Adrenal gland (tissue), 5 donors: ENCODE data around the gene MOB2.

Experiments
- CTCF ChIP-seq, 6 experiments: fragments of 450-650 bp in 4 of 6; fragments of 200-600 bp in 2 of 6; sonication (generic) in 1 of 6; IDR thresholded peaks; 1 replicate in 5 of 6; 2 replicates in 1 of 6; pipeline versions ENCODE4 v1.5.1 to v1.8.0; 2016 to 2021; ENCODE audit warnings: antibody characterized with exemption in 6 of 6, mild to moderate bottlenecking in 2 of 6, moderate library complexity in 1 of 6
- POLR2A ChIP-seq, 2 donors: fragments of 450-650 bp; IDR thresholded peaks; one replicate each; pipeline ENCODE4 v1.6.1; 2017; ENCODE audit warnings: antibody characterized with exemption in 2 of 2, mild to moderate bottlenecking in 2 of 2, moderate library complexity in 1 of 2
- donor health status: DM: no; HTN: no; CAD: no.

- TF ChIP-seq CTCF (IDR thresholded peaks at IDR 0.05) (no peak), POLR2A (IDR thresholded peaks at IDR 0.05) (no peak)
Measured at GRCh38 chr11:1444823-1445422, 41.7 kb downstream of the MOB2 start.
